WTC11 (cell line): ENCODE measurements around the gene ITGA5.

Experiments used
- ATF6 ChIP-seq: sonication (generic); formaldehyde crosslinking; IDR thresholded peaks from 2 replicates; pipeline ENCODE4 v1.8.1; 2023; ENCODE audit warnings: mild to moderate bottlenecking, missing genetic modification reagents
- CBFB ChIP-seq: sonication (generic); formaldehyde crosslinking; IDR thresholded peaks from 2 replicates; pipeline ENCODE4 v1.8.1; 2022; ENCODE audit warnings: mild to moderate bottlenecking, low read depth, missing genetic modification reagents
- CREB1 ChIP-seq: sonication (generic); formaldehyde crosslinking; IDR thresholded peaks from 2 replicates; pipeline ENCODE4 v1.8.0; 2023; ENCODE audit warnings: mild to moderate bottlenecking, missing genetic modification reagents
- CTCF ChIP-seq: fragments of 200-600 bp; IDR thresholded peaks from 2 replicates; pipeline ENCODE4 v1.8.0; 2022; ENCODE audit warnings: antibody characterized with exemption
- E2F1 ChIP-seq: sonication (generic); formaldehyde crosslinking; IDR thresholded peaks from 2 replicates; pipeline ENCODE4 v1.8.0; 2022; ENCODE audit warnings: mild to moderate bottlenecking, missing genetic modification reagents
- ESRRA ChIP-seq: sonication (generic); formaldehyde crosslinking; IDR thresholded peaks from 2 replicates; pipeline ENCODE4 v1.8.1; 2022; ENCODE audit warnings: mild to moderate bottlenecking, missing genetic modification reagents, borderline replicate concordance
- FOXP1 ChIP-seq: sonication (generic); formaldehyde crosslinking; IDR thresholded peaks from 2 replicates; pipeline ENCODE4 v1.8.0; 2022; ENCODE audit warnings: missing genetic modification reagents, mild to moderate bottlenecking, moderate library complexity, borderline replicate concordance
- MYBL2 ChIP-seq: sonication (generic); formaldehyde crosslinking; IDR thresholded peaks from 2 replicates; pipeline ENCODE4 v1.8.1; 2023; ENCODE audit warnings: mild to moderate bottlenecking, moderate library complexity, missing genetic modification reagents
- TP53 ChIP-seq: sonication (generic); formaldehyde crosslinking; IDR thresholded peaks from 2 replicates; pipeline ENCODE4 v1.8.1; 2023; ENCODE audit warnings: mild to moderate bottlenecking, missing genetic modification reagents
- USF1 ChIP-seq: sonication (generic); formaldehyde crosslinking; IDR thresholded peaks from 2 replicates; pipeline ENCODE4 v1.8.0; 2022; ENCODE audit warnings: mild to moderate bottlenecking, missing genetic modification reagents
- ZNF423 ChIP-seq: fragments of 250-450 bp; sonication (Bioruptor Pico); IDR thresholded peaks from 2 replicates; pipeline ENCODE4 v2.1.2; 2022; ENCODE audit warnings: mild to moderate bottlenecking, moderate library complexity
- ZNF512 ChIP-seq: sonication (generic); formaldehyde crosslinking; IDR thresholded peaks from 2 replicates; pipeline ENCODE4 v1.8.1; 2022; ENCODE audit warnings: missing genetic modification reagents, borderline replicate concordance
- ZNF532 ChIP-seq: fragments of 250-450 bp; sonication (Bioruptor Pico); IDR thresholded peaks from 2 replicates; pipeline ENCODE4 v1.9.0; 2021; ENCODE audit warnings: mild to moderate bottlenecking, borderline replicate concordance
- TF ChIP-seq, protein P1 (sequence below): sonication (generic); formaldehyde crosslinking; IDR thresholded peaks from 2 replicates; pipeline ENCODE4 v1.8.0; 2023; ENCODE audit warnings: missing genetic modification reagents, mild to moderate bottlenecking, borderline replicate concordance

GRCh38 chr12:54364413-54364812 lies 54.7 kb downstream of the ITGA5 start, which contains the start of gene GPR84:
- TF ChIP-seq CTCF (no peak), ZNF512 (no peak), ZNF423 (no peak), FOXP1 (CRISPR knock-in tag) (no peak), ATF6 (CRISPR knock-in tag) (no peak), CBFB (CRISPR knock-in tag) (no peak), USF1 (CRISPR knock-in tag) (no peak), TP53 (CRISPR knock-in tag) (no peak), ZNF532 (no peak), CREB1 (CRISPR knock-in tag) (no peak), ESRRA (CRISPR knock-in tag) (no peak), E2F1 (no peak), MYBL2 (CRISPR knock-in tag) (no peak)
- TF ChIP-seq, protein P1, sequence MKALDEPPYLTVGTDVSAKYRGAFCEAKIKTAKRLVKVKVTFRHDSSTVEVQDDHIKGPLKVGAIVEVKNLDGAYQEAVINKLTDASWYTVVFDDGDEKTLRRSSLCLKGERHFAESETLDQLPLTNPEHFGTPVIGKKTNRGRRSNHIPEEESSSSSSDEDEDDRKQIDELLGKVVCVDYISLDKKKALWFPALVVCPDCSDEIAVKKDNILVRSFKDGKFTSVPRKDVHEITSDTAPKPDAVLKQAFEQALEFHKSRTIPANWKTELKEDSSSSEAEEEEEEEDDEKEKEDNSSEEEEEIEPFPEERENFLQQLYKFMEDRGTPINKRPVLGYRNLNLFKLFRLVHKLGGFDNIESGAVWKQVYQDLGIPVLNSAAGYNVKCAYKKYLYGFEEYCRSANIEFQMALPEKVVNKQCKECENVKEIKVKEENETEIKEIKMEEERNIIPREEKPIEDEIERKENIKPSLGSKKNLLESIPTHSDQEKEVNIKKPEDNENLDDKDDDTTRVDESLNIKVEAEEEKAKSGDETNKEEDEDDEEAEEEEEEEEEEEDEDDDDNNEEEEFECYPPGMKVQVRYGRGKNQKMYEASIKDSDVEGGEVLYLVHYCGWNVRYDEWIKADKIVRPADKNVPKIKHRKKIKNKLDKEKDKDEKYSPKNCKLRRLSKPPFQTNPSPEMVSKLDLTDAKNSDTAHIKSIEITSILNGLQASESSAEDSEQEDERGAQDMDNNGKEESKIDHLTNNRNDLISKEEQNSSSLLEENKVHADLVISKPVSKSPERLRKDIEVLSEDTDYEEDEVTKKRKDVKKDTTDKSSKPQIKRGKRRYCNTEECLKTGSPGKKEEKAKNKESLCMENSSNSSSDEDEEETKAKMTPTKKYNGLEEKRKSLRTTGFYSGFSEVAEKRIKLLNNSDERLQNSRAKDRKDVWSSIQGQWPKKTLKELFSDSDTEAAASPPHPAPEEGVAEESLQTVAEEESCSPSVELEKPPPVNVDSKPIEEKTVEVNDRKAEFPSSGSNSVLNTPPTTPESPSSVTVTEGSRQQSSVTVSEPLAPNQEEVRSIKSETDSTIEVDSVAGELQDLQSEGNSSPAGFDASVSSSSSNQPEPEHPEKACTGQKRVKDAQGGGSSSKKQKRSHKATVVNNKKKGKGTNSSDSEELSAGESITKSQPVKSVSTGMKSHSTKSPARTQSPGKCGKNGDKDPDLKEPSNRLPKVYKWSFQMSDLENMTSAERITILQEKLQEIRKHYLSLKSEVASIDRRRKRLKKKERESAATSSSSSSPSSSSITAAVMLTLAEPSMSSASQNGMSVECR (CRISPR knock-in tag): no peak
